HG02943 (cell line): ENCODE results near the gene THOC2.
A peak's percentile ranks its signal among the peaks of the same experiment; 100 is the strongest.
"Not testable (repeated sequence)": the region's sequence is repeated elsewhere in the genome, so short reads cannot be mapped to it uniquely, and the experiment has no call there.

Experiments
- ATAC-seq: cut with Tn5 transposase; IDR thresholded peaks from one replicate; pipeline ENCODE4 v1.9.1; 2021; ENCODE audit warnings: mild to moderate bottlenecking, low read depth, moderate library complexity; ENCODE audit not compliant: unreplicated experiment

THOC2 gene

DNA sequence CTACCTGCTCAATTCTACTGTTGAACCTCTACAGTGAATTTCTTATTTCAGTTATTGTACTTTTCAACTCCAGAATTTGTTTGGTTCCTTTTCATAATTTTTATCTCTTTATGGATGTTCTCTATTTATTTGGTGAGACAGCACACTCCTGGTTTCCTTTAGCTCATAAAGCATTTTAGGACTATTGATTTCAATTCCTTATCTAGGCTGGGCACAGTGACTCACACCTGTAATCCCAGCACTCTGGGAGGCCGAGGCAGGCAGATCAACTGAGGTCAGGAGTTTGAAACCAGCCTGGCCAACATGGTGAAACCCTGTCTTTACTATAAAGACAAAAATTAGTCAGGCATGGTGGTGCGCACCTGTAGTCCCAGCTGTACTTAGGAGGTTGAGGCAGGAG is 57.7 kb downstream of the THOC2 start:
- ATAC-seq: no peak

DNA sequence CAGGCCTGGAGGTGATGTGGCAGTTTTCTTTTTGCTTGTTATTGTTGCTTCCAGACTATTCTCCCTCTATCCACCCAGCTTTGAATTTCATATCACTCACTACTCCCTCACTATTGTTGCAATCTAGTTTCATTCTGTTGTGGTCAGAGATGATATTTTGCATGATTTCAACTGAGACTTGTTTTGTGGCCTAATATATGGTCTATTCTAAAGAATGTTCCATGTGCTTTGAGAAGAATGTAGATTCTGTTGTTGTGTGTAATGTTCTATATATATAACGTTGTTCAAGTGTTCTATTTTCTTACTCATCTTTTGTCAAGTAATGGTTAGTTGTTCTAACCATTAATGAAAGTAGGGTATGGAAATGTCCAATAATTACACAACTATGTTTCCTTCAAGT is 59.0 kb downstream of the THOC2 start:
- no peak for ATAC-seq

DNA sequence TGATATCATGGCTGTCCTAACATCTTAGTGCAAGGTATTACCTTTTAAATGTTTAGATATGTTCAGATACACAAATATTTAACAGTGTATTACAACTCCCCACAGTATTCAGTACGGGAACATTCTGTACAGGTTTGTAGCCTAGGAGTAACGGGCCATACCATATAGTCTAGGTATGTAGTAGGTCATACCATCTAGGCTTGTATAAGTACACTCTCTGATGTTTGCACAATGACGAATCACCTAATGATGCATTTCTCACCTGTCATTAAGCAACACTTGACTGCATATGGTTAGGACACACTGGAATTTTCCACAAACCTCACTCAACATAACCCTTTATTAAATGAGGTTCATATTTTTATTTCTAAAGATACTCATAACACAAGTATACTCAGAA is 67.7 kb downstream of the THOC2 start:
- no peak for ATAC-seq

DNA sequence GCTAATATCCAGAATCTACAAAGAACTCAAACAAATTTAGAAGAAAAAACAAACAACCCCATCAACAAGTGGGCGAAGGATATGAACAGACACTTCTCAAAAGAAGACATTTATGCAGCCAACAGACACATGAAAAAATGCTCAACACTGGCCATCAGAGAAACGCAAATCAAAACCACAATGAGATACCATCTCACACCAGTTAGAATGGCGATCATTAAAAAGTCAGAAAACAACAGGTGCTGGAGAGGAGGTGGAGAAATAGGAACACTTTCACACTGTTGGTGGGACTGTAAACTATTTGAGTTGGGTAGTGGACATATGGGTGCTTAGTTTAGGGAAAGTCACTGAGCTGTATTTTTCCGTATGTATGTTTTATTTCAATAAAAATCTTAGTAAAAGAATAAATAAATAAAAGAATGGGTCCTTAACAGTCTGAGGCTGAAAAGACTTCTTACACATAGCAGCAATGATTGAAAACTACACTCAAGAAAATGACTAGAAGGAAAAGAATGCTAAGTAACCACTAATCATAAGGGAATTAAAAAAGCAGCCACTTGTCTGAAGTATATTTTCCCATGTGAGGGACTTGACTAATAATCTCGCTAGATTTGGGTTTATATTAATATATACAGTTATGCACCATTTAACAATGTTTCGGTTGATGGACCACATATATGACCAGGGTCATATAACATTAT is 68.2 kb downstream of the THOC2 start:
- not testable (repeated sequence) for ATAC-seq

DNA sequence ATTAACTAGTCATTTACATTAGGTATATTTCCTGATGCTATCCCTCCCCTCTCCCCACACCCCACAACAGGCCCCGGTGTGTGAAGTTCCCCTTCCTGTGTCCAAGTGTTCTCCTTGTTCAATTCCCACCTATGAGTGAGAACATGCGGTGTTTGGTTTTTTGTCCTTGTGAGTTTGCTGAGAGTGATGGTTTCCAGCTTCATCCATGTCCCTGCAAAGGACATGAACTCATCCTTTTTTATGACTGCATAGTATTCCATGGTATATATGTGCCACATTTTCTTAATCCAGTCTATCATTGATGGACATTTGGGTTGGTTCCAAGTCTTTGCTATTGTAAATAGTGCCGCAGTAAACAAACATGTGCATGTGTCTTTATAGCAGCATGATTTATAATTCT is 69.1 kb downstream of the THOC2 start:
- ATAC-seq: not testable (repeated sequence)

DNA sequence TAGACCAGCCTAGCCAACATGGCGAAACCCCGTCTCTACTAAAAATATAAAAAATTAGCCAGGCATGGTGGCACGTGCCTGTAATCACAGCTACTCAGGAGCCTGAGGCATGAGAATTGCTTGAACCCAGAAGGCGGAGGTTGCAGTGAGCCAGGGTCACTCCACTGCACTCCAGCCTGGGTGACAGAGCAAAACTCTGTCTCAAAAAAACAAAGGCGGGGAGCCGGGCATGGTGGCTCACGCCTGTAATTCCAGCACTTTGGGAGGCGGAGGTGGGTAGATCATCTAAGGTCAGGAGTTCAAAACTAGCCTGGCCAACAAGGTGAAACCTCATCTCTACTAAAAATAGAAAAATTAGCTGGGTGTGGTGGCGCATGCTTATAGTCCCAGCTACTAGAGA is 76.3 kb downstream of the THOC2 start:
- not testable (repeated sequence) for ATAC-seq

DNA sequence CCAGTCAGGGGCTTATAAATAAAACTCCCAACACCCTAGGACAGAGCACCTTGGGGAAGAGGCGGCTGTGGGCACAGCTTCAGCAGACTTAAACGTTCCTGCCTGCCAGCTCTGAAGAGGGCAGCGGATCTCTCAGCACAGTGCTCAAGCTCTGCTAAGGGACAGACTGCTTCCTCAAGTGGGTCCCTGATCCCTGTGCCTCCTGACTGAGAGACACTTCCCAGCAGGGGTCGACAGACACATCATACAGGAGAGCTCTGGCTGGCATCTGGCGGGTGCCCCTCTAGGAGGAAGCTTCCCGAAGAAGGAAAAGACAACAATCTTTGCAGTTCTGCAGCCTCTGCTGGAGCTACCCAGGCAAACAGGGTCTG is 84.1 kb downstream of the THOC2 start:
- not testable (repeated sequence) for ATAC-seq

DNA sequence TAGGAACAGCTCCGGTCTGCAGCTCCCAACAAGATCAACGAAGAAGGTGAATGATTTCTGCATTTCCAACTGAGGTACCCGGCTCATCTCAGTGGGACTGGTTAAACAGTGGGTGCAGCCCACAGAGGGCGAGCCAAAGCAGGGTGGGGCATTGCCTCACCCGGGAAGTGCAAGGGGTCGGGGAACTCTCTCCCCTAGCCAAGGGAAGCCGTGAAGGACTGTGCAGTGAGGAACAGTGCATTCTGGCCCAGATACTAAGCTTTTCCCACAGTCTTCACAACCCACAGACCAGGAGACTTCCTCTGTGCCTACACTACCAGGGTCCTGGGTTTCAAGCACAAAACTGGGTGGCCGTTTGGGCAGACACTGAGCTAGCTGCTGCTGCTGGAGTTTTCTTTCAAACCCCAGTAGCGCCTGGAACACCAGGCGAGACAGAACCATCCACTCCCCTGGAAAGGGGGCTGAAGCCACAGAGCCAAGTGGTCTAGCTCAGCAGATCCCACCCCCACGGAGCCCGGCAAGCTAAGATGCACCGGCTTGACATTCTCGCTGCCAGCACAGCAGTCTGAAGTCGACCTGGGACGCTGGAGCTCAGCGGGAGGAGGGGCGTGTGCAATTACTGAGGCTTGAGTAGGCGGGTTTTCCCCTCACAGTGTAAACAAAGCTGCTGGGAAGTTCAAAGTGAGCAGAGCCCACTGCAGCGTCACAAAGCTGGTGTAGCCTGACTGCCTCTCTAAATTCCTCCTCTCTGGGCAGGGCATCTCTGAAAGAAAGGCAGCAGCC is 84.6 kb downstream of the THOC2 start:
- no peak for ATAC-seq

DNA sequence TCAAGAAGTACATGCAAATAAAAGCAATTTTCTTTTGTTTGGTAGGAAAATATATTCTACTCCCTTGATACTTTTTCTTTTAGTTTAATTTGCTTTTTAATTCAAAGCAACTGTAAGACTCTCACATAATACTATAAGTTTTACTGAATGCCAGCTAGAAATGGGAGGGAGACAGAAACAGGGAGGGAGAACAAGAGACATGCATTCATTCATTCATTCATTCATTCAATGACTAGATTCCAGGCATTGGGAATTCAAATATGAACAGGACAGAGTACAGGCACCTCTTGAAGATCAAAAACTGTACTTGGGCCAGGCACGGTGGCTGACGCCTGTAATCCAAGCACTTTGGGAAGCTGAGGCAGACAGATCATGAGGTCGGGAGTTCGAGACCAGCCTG is 85.6 kb downstream of the THOC2 start:
- no peak for ATAC-seq

DNA sequence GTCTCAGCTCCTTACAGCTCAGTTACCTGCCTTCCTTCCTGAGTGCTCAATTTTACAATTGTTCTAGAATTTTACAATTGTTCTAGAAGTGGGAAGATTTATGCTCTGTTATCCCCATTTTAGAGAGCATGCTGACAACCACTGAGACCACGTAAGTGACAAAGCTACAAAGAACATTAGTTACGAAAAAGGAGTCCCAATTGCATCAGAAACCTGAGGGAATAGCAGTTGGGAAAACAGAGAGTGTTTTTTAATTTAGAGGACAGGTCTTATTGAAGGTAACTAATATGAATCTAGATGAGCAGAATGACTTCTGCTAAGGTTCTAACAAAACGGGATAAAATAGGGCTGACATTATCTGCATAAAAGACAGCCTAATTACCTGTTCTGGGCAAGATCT is 103.3 kb downstream of the THOC2 start:
- no peak for ATAC-seq

DNA sequence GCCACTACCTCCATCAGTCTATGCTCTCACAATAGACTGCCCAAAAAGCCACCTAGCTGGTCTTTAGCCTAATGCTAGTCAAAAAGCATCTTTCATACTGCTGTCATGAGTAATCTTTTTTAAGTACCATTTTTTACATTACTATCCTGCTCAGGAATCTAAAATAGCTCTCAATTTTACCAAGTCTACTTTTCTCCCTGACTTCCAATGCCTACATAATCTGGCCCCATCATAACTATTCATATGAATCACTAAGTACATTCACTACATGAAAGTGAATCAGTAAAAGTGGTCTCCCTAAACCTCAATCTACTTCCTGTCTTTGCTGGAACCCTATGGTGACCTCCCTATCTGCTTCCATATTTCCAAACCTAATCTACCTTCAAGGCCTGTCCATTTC is 105.9 kb downstream of the THOC2 start:
- ATAC-seq: no peak

DNA sequence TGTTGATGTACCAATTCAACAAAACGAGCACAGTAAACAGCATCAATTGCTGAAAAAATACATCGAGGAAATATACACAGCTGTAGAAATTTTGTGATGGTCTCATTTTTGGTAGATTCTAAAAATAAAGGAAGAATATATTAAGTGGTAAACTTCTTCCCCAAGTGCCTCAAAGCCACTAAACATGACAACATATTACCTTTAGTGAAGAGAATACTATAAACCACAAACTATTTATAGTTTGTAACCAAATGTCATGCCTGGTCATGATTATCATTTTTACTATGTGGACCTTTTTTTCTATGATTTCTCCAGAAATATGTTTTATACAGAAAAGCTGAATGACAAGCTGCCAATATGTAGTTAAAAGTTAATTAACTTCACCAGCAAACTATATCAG is 106.9 kb downstream of the THOC2 start:
- no peak for ATAC-seq

DNA sequence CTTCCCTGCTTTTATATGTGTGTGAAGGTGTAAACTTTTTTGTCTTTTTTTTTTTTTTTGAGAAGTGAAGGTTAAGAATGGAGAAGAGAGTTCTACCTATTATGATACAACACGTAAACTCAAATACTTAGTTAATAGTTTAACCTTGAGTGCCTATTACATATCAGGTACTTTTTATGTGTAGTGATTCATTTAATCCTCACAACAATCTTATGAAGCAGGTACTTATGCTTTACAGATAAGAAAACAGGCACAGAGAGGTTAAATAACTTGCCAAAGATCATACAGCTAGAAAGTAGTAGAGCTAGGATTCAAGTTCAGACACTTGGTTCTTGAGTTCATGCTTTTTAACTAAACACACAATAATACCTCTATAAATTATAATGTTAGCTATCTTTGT is 107.4 kb downstream of the THOC2 start:
- no peak for ATAC-seq

DNA sequence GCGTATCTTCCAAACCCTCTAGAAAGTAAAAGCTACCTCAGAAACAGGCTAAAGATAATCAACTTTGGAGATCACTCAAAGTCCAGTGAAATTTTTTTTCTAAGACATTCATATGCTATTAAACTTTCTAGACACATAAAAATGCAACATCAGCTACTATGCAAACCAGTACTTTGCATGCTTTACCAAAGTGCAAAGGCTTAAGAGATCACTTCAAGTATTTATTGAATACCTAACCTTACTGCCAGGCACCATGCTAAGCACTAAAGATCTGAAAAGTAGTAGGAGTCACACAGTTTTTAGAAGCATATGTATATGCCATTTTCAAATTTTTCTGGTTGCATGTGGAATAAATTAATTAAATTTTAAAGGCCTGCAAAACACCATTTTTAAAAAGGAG is 115.8 kb downstream of the THOC2 start:
- no peak for ATAC-seq

DNA sequence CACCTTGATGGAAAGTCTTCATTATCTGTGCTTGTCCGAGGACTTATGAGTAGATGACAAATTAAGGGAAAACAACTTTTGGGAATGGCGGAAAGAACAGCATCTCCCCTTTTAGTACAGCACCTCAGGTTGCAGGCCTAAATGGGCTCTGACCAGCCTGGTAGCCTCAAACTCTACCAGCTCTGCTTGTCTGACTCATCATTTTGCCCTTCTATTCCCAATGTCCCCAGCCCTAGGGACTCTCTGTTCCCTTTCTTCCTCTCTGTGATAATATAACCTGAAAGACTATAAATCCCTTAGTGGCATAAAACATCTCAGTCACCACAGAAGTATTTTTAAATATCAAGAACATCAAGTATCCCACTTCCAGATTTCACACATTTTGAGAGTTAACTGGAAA is 121.9 kb downstream of the THOC2 start:
- no peak for ATAC-seq

DNA sequence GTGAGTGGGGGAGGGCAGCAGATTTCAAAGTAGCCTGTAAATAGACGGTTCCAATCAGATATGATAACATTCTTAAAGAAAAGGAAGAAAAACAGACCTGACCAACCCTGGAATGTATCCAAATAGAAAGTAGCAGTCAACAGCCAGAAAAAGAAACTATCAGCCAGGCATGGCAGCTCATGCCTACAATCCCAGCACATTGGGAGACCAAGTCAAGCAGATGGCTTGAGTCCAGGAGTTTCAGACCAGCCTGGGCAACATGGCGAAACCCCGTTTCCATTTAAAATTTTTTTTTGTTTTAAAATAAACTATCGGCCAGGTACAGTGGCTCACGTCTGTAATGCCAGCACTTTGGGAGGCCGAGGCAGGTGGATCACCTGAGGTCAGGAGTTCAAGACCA is 125.0 kb downstream of the THOC2 start:
- no peak for ATAC-seq

DNA sequence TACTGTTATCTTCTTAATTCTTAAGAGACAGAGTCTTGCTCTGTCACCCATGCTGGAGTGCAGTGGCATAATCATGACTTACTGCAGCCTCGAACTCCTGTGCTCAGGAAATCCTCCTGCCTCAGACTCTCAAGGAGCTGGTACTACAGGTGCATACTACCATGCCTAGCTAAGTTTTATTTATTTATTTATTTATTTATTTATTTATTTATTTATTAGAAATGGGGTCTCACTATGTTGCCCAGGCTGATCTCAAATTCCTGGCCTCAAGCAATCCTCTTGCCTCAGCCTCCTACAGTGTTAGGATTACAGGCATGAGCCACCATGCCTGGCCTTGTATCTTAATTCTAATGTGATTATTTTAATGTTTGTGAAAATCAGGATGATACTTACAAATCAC is 125.6 kb downstream of the THOC2 start:
- ATAC-seq: no peak

DNA sequence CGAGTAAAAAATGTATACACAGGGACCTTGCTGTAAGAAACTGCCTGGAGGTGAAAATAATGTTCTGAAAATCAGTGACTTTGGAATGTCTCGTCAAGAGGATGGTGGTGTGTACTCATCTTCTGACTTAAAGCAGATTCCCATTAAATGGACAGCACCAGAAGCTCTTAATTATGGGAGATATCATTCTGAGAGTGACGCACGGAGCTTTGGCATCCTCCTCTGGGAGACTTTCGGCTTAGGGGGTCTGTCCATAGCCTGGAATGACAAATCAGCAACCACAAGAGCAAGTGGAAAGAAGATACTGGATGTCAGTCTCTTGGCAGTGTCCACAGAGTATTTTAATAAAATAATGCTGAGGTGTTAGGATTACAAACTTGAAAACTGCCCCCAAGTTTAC is 129.4 kb downstream of the THOC2 start:
- no peak for ATAC-seq

DNA sequence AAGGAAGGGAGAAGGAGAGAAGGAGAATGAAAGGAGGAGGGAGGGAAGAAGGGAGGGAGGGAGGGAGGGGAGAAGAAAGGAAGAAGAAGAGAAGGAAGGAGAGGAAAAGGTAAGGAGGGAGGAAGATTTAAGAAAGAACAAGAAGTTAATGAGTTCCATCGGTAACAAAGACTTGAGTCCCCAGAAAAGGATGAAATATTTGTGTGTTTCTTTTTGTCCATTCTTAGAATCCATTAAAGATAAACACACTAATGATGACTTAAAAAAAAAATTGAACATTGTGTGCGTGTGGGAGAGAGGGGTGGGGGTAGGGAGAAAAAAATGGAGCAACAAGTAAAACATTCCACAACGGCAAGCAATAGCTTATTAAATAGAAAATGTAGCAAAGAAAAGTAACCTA is 131.4 kb downstream of the THOC2 start:
- no peak for ATAC-seq

DNA sequence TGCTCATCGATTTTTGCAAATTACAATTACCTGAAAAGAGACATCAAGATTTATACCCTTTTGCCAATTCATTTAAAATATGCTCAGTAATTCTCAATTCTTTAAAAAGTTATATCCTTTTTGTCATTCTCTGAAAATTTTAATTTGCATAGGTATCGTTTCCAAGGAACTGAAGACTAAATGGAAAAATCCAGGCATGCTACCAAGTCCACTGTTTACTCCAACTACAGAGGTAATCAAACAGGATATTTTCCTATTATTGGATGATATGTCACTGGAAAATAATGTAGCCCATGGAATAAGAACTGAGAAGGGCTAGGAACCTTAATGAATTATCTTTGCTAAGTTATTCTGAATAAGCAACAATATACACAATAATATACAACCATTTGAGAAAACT is 132.7 kb downstream of the THOC2 start:
- no peak for ATAC-seq

DNA sequence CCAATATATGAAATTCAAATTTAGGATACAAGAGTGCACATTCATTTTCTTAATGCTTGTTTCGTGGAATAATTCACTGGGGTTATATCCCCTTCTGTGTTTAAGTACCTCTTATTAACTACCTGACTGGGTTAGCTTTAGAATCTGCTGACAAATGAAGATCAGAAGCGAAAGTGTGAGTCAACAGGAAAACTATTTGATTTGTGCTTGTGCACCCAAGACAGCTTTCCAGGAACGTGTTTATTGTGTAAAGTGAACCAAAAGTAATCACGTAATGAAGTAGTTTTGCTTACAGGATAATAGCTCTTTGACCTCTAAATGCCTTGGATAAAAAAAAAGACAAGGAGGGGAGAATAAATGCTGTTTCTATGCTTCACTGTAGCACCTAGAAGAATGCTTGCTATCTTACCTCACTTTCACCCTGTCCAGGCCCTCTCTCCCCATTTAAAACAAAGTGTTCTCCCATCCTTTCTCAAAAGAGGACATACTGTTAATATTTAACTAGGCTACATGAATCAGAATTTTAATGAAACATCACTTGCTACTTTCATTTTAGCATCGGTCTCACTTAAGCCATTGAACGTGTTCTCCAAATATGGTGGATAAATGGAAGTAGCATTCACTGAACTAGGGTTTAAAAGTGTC is 141.9 kb downstream of the THOC2 start:
- peak; percentile 58 for ATAC-seq

DNA sequence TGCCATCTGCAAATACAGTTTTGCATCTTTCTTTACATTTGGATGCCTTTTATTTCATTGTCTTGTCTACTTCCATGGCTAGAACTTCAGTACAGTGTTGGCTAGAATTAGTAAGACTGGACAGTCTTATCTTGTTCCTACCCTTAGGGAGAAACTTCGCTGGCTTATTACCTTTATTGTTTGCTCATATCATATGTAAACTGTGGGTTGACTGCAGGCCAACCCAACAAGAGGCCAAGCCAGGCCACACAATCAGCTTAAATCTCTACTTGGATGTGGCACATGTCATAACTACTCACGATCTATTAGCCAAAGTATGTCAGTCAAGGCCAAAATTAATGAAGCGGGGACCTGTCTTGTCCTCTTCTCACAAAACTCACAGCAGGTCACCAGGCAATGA is 144.1 kb downstream of the THOC2 start:
- ATAC-seq: no peak
